A673 (cell line): ENCODE data around the gene PDZD4. TPM values are rescaled to one million over a fixed set of nuclear protein-coding genes. Genes with fewer than 3 reads are reported as not detected.

Experiments
- BruUV-seq: library from RNA; stranded (reverse); fragments of 400-500 nt; replicated peaks from 2 replicates; lab custom pipeline; 2021; lab: Mats Ljungman, UMichigan
- CTCF ChIA-PET: fragments of 300-600 bp; sonication (Branson Sonifier 250); formaldehyde crosslinking; loops from one replicate; lab custom pipeline; 2022; ENCODE audit warnings: antibody characterized with exemption; lab: Charles Lee
- POLR2A ChIA-PET: fragments of 300-600 bp; sonication (Branson Sonifier 250); formaldehyde crosslinking; loops from one replicate; lab custom pipeline; 2022; ENCODE audit warnings: antibody characterized with exemption; ENCODE audit not compliant: low non-redundant PET; lab: Charles Lee
- DNase-seq: peaks from one replicate; pipeline ENCODE4 v3.0.0-alpha.2; 2015; ENCODE audit warnings: low spot score
- H3K27ac ChIP-seq: fragments of 200-600 bp; sonication (generic); 2 replicates; pipeline ENCODE4 v1.5.1; 2016; ENCODE audit warnings: mixed run types, low read depth, mild to moderate bottlenecking, mixed read lengths, antibody characterized with exemption, low read length; ENCODE audit not compliant: poor library complexity, severe bottlenecking
- H3K27me3 ChIP-seq: fragments of 200-600 bp; sonication (generic); replicated peaks from 2 replicates; pipeline ENCODE4 v1.6.1; 2017; ENCODE audit warnings: mixed run types, low read depth, mild to moderate bottlenecking, mixed read lengths, antibody characterized with exemption, low read length; ENCODE audit not compliant: insufficient read depth, poor library complexity
- H3K36me3 ChIP-seq: fragments of 200-600 bp; sonication (generic); 2 replicates; pipeline ENCODE4 v1.6.1; 2016; ENCODE audit warnings: mixed run types, mild to moderate bottlenecking, mixed read lengths, antibody characterized with exemption, low read length; ENCODE audit not compliant: insufficient read depth, poor library complexity, severe bottlenecking
- H3K4me1 ChIP-seq: fragments of 200-600 bp; sonication (generic); 2 replicates; pipeline ENCODE4 v1.6.1; 2017; ENCODE audit warnings: mixed run types, mild to moderate bottlenecking, mixed read lengths, antibody characterized with exemption, low read length; ENCODE audit not compliant: insufficient read depth, poor library complexity, severe bottlenecking
- H3K4me3 ChIP-seq: fragments of 200-600 bp; sonication (generic); 2 replicates; pipeline ENCODE4 v1.5.1; 2016; ENCODE audit warnings: low read depth, mixed run types, mild to moderate bottlenecking, mixed read lengths, low read length; ENCODE audit not compliant: poor library complexity, severe bottlenecking
- H3K9me3 ChIP-seq: fragments of 200-600 bp; sonication (generic); 2 replicates; pipeline ENCODE4 v1.6.1; 2016; ENCODE audit warnings: mixed run types, low read depth, mild to moderate bottlenecking, mixed read lengths, antibody characterized with exemption, low read length; ENCODE audit not compliant: poor library complexity, severe bottlenecking
- EZH2 ChIP-seq: fragments of 200-600 bp; sonication (generic); IDR thresholded peaks from 2 replicates; pipeline ENCODE4 v1.6.1; 2017; ENCODE audit warnings: borderline replicate concordance, low read depth, mild to moderate bottlenecking, mixed read lengths, antibody characterized with exemption, low read length; ENCODE audit not compliant: poor library complexity, severe bottlenecking
- intact Hi-C: fragments of 100-400 bp; cut with micrococcal nuclease; formaldehyde crosslinking; loops from one replicate; pipeline ENCODE4 v1.10.0; 2022; ENCODE audit not compliant: unreplicated experiment
- total RNA-seq: library from RNA; stranded (reverse); gene quantifications from 2 replicates; pipeline ENCODE4 v1.2.3, GENCODE V29; 2021
- TF ChIP-seq, protein P1 (sequence below): fragments of 300-800, 200-600 bp; sonication (generic); conservative IDR thresholded peaks from 2 replicates; pipeline ENCODE4 v1.5.1; 2017; ENCODE audit warnings: low read depth, mild to moderate bottlenecking, antibody characterized with exemption, low read length, moderate library complexity, mixed read lengths

PDZD4 gene
- total RNA-seq, 1 experiment from 2014 or later: 2.6 TPM

DNA sequence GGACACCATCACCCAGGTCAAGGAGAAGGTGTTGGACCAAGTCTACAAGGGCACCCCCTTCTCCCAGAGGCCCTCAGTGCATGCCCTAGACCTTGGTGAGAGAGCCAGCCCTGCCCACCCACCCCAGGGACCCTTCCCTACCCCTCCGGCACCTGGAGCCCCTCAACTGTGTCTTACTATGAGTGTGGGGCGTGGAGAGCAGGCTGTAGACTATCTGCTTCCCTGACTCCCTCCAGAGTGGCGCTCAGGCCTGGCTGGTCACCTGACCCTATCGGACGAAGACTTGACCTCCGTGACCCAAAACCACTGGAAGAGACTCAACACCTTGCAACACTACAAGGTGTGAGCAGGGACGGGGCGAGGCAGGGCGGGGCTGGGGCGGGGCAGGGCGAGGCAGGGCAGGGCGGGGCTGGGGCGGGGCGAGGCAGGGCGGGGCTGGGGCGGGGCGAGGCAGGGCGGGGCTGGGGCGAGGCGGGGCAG is 54.2 kb downstream of the PDZD4 start:
- Histone ChIP-seq H3K27ac (no peak overlapping the region), H3K27me3 (no peaks in the 10 kb centered on the region), H3K9me3 (no peaks in the 10 kb centered on the region), H3K4me3 (no peak overlapping the region), H3K36me3 (no peaks in the 10 kb centered on the region), H3K4me1 (no peaks in the 10 kb centered on the region)
- CTCF ChIA-PET: no interaction called here
- intact Hi-C loops: no loop called here
- POLR2A ChIA-PET: no interaction called here
- BruUV-seq: no TSS peak
- no peak for DNase-seq
- no peak for TF ChIP-seq EZH2
- TF ChIP-seq, protein P1, sequence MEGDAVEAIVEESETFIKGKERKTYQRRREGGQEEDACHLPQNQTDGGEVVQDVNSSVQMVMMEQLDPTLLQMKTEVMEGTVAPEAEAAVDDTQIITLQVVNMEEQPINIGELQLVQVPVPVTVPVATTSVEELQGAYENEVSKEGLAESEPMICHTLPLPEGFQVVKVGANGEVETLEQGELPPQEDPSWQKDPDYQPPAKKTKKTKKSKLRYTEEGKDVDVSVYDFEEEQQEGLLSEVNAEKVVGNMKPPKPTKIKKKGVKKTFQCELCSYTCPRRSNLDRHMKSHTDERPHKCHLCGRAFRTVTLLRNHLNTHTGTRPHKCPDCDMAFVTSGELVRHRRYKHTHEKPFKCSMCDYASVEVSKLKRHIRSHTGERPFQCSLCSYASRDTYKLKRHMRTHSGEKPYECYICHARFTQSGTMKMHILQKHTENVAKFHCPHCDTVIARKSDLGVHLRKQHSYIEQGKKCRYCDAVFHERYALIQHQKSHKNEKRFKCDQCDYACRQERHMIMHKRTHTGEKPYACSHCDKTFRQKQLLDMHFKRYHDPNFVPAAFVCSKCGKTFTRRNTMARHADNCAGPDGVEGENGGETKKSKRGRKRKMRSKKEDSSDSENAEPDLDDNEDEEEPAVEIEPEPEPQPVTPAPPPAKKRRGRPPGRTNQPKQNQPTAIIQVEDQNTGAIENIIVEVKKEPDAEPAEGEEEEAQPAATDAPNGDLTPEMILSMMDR: no peak

DNA sequence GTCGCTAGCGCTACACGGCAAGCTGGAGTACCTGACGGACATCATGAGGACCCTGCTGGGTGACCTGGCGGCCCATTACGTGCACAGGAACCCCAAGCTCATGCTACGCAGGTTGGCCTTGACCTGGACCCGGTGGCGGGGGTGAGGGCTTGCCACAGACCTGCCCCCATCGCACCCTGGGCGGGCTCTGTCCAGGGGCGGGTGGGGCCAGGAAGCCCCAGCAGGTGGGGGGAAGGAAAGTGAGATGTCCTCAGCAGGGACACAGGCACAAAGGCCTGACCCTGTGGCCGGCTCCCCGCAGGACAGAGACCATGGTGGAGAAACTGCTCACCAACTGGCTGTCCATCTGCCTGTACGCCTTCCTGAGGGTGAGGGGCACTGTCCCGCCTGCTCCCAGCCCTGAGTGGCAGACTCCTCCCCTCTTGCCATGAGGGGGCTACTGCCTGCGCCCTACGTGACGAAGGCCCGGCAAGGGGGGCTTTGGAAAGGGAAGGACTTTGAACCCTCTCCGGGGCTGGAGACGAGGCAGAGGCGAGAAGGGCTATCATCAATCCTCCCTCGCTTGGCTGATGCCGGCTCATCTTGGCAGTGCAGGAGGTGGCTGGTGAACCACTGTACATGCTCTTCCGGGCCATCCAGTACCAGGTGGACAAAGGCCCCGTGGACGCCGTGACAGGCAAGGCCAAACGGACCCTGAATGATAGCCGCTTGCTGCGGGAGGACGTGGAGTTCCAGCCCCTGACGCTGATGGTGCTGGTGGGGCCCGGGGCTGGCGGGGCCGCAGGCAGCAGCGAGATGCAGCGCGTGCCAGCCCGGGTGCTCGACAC is 54.8 kb downstream of the PDZD4 start:
- Histone ChIP-seq H3K27ac (no peak overlapping the region), H3K27me3 (no peaks in the 10 kb centered on the region), H3K4me1 (no peaks in the 10 kb centered on the region), H3K9me3 (no peaks in the 10 kb centered on the region), H3K36me3 (no peaks in the 10 kb centered on the region), H3K4me3 (no peak overlapping the region)
- TF ChIP-seq, protein P1: no peak
- no peak for TF ChIP-seq EZH2
- intact Hi-C loops: no loop called here
- BruUV-seq: no TSS peak
- CTCF ChIA-PET: no interaction called here
- no peak for DNase-seq
- POLR2A ChIA-PET: interaction anchor here (0.6 kb wide), 1 partner anchor 595 kb away, joined by 8 read pairs; no protein-coding TSS in a partner anchor

DNA sequence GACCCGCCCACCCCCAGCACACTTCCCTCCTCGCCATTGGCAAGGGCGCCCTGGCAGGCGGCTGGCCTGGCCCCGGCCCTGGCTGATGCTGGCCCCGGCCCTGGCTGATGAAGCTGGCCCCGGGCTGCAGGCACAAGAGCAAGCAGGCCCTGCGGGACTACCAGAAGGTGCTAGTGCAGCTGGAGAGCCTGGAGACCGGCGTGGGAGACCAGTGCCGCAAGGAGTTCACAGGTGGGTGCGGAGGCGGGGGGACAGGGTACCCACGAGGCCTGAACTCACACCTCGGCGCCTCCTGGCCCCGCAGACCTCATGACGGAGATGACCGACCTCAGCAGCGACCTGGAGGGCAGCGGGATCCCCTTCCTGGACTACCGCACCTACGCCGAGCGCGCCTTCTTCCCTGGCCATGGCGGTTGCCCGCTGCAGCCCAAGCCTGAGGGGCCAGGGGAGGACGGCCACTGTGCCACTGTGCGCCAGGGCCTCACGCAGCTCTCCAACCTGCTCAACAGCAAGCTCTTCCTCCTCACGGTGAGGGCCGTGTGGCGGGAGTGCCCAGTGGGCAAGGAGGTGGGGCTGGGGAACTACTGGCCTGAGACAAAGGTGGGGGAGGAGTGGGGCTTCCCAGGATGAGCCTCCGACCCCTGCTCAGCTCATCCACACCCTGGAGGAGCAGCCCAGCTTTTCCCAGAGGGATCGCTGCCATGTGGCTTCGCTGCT is 55.6 kb downstream of the PDZD4 start:
- TF ChIP-seq, protein P1: no peak
- no peak for TF ChIP-seq EZH2
- Histone ChIP-seq H3K27me3 (no peaks in the 10 kb centered on the region), H3K4me3 (no peak overlapping the region), H3K27ac (no peak overlapping the region), H3K9me3 (no peaks in the 10 kb centered on the region), H3K4me1 (no peaks in the 10 kb centered on the region), H3K36me3 (no peaks in the 10 kb centered on the region)
- BruUV-seq: no TSS peak
- intact Hi-C loops: no loop called here
- ChIA-PET POLR2A (interaction anchor here (0.6 kb wide), 1 partner anchor 596 kb away, joined by 8 read pairs; no protein-coding TSS in a partner anchor), CTCF (no interaction called here)
- no peak for DNase-seq
